Ishikawa (cell line): ENCODE data around the gene PGAM5.

Experiments used
- RAD21 ChIP-seq: IDR thresholded peaks from 2 replicates; pipeline ENCODE4 v1.6.1; 2012; ENCODE audit warnings: low read depth
- TAF1 ChIP-seq: IDR thresholded peaks from 2 replicates; pipeline ENCODE4 v1.6.1; 2012; ENCODE audit warnings: low read depth, mild to moderate bottlenecking
- TF ChIP-seq, protein P1 (sequence below): IDR thresholded peaks from 2 replicates; pipeline ENCODE4 v1.6.1; 2012
- TF ChIP-seq, protein P2 (sequence below): IDR thresholded peaks from 2 replicates; pipeline ENCODE4 v1.6.1; 2012; ENCODE audit warnings: low read depth, mild to moderate bottlenecking
- TF ChIP-seq, protein P3 (sequence below): IDR thresholded peaks from 2 replicates; pipeline ENCODE4 v1.6.1; 2012

DNA sequence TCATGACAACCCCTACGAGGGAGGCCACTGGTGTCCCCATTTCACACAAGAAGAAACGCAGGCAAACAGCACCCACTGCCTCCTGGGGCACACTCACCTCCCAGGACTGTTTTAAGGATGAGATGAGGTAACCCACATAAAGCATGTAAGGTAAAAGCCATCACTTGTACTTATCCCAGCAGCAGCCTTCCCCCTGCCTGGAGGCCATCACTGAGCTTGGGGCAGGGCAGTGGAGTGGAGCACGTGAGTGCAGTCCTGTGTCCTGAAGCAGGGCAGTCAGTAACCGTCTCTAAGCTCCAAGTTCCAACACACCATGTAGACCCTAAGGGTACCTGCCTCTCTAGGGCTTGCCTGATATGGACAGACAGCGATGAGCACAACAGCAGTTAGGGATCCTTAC lies 25.2 kb upstream of the PGAM5 start:
- TF ChIP-seq, protein P1, sequence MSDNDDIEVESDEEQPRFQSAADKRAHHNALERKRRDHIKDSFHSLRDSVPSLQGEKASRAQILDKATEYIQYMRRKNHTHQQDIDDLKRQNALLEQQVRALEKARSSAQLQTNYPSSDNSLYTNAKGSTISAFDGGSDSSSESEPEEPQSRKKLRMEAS = no peak
- TF ChIP-seq, protein P2, sequence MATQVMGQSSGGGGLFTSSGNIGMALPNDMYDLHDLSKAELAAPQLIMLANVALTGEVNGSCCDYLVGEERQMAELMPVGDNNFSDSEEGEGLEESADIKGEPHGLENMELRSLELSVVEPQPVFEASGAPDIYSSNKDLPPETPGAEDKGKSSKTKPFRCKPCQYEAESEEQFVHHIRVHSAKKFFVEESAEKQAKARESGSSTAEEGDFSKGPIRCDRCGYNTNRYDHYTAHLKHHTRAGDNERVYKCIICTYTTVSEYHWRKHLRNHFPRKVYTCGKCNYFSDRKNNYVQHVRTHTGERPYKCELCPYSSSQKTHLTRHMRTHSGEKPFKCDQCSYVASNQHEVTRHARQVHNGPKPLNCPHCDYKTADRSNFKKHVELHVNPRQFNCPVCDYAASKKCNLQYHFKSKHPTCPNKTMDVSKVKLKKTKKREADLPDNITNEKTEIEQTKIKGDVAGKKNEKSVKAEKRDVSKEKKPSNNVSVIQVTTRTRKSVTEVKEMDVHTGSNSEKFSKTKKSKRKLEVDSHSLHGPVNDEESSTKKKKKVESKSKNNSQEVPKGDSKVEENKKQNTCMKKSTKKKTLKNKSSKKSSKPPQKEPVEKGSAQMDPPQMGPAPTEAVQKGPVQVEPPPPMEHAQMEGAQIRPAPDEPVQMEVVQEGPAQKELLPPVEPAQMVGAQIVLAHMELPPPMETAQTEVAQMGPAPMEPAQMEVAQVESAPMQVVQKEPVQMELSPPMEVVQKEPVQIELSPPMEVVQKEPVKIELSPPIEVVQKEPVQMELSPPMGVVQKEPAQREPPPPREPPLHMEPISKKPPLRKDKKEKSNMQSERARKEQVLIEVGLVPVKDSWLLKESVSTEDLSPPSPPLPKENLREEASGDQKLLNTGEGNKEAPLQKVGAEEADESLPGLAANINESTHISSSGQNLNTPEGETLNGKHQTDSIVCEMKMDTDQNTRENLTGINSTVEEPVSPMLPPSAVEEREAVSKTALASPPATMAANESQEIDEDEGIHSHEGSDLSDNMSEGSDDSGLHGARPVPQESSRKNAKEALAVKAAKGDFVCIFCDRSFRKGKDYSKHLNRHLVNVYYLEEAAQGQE = no peak
- TF ChIP-seq TAF1 (no peak), RAD21 (no peak)
- TF ChIP-seq, protein P3, sequence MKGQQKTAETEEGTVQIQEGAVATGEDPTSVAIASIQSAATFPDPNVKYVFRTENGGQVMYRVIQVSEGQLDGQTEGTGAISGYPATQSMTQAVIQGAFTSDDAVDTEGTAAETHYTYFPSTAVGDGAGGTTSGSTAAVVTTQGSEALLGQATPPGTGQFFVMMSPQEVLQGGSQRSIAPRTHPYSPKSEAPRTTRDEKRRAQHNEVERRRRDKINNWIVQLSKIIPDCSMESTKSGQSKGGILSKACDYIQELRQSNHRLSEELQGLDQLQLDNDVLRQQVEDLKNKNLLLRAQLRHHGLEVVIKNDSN = no peak
